Measurements from ENCODE around the gene TRIM29. TPM values are rescaled to one million over a fixed set of nuclear protein-coding genes. Genes with fewer than 3 reads are reported as not detected.

Gene TRIM29
- total and polyA plus RNA-seq, 9 of the 15 experiments (the other 6 are each of a cell fraction or from before 2014, with no cell fraction given), result 0.08 to 1.4 (median 0.42) TPM; not detected in 2

GRCh38 chr11:120151536-120151935 is 13.6 kb upstream of the TRIM29 start:
- TF ChIP-seq, protein P1, sequence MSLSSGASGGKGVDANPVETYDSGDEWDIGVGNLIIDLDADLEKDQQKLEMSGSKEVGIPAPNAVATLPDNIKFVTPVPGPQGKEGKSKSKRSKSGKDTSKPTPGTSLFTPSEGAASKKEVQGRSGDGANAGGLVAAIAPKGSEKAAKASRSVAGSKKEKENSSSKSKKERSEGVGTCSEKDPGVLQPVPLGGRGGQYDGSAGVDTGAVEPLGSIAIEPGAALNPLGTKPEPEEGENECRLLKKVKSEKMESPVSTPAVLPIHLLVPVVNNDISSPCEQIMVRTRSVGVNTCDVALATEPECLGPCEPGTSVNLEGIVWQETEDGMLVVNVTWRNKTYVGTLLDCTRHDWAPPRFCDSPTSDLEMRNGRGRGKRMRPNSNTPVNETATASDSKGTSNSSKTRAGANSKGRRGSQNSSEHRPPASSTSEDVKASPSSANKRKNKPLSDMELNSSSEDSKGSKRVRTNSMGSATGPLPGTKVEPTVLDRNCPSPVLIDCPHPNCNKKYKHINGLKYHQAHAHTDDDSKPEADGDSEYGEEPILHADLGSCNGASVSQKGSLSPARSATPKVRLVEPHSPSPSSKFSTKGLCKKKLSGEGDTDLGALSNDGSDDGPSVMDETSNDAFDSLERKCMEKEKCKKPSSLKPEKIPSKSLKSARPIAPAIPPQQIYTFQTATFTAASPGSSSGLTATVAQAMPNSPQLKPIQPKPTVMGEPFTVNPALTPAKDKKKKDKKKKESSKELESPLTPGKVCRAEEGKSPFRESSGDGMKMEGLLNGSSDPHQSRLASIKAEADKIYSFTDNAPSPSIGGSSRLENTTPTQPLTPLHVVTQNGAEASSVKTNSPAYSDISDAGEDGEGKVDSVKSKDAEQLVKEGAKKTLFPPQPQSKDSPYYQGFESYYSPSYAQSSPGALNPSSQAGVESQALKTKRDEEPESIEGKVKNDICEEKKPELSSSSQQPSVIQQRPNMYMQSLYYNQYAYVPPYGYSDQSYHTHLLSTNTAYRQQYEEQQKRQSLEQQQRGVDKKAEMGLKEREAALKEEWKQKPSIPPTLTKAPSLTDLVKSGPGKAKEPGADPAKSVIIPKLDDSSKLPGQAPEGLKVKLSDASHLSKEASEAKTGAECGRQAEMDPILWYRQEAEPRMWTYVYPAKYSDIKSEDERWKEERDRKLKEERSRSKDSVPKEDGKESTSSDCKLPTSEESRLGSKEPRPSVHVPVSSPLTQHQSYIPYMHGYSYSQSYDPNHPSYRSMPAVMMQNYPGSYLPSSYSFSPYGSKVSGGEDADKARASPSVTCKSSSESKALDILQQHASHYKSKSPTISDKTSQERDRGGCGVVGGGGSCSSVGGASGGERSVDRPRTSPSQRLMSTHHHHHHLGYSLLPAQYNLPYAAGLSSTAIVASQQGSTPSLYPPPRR (CRISPR knock-in tag; IDR thresholded peaks at IDR 0.05; ENCODE audit: borderline replicate concordance), result no peak
- TF ChIP-seq ZNF143 (CRISPR knock-in tag; IDR thresholded peaks at IDR 0.05) (no peak), ZNF699 (CRISPR knock-in tag; IDR thresholded peaks at IDR 0.05; ENCODE audit: insufficient replicate concordance) (no peak), L3MBTL2 (IDR thresholded peaks at IDR 0.05) (no peak)
- TF ChIP-seq, protein P2, sequence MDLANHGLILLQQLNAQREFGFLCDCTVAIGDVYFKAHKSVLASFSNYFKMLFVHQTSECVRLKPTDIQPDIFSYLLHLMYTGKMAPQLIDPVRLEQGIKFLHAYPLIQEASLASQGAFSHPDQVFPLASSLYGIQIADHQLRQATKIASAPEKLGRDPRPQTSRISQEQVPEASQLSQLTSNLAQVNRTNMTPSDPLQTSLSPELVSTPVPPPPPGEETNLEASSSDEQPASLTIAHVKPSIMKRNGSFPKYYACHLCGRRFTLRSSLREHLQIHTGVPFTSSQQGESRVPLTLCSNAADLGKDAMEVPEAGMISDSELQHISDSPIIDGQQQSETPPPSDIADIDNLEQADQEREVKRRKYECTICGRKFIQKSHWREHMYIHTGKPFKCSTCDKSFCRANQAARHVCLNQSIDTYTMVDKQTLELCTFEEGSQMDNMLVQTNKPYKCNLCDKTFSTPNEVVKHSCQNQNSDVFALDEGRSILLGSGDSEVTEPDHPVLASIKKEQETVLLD (IDR thresholded peaks at IDR 0.05), result no peak
- ChIA-PET POLR2A (interaction anchor here (0.5 to 0.8 kb wide), 2 partner anchors 10 to 79 kb away, joined by 3 to 6 read pairs; no protein-coding TSS in a partner anchor), CTCF (ENCODE audit: low intra/inter-chr PET ratio) (no interaction called here)
- no peak for ATAC-seq
- Histone ChIP-seq H3K9me3 (replicated peaks; ENCODE audit: control insufficient read depth, insufficient read depth, low read depth, low read length) (no peaks in the 10 kb centered on the region), H3K79me2 (ENCODE audit: control insufficient read depth, insufficient read depth, low read length) (no peaks in the 10 kb centered on the region), H3K4me2 (ENCODE audit: insufficient read depth, low read length) (no peak overlapping the region), H3K9me1 (ENCODE audit: control insufficient read depth, insufficient read depth, low read length) (no peaks in the 10 kb centered on the region), H3K27me3 (ENCODE audit: control insufficient read depth in 2 of 2, insufficient read depth in 2 of 2, low read length in 2 of 2) (peaks cover 0 to 21% of the 10 kb centered on the region in 2 experiments; a peak in 3 of 5 replicates), H3K36me3 (ENCODE audit: control insufficient read depth, insufficient read depth, low read length) (no peaks in the 10 kb centered on the region), H3K27ac (ENCODE audit: extremely low read depth, low read depth, low read length) (no peak overlapping the region), H3K4me1 (replicated peaks in 1 of 2; ENCODE audit: control insufficient read depth in 2 of 2, insufficient read depth in 2 of 2, low read length in 2 of 2) (no peaks in the 10 kb centered on the region), H2AFZ (ENCODE audit: low read depth, low read length) (no peak overlapping the region), H3K4me3 (no peak overlapping the region), H4K20me1 (replicated peaks; ENCODE audit: control insufficient read depth, insufficient read depth, low read length) (0 out of 2 replicates have a peak, but pooled peaks cover 7% of the 10 kb centered on the region), H3K9ac (ENCODE audit: insufficient read depth in 1 of 2, low read depth in 2 of 2, low read length in 2 of 2) (no peak overlapping the region)
- in situ Hi-C loops (cut with MboI), result no loop called here
- WGBS (ENCODE audit: insufficient coverage, low coverage, missing lambda C conversion rate), result 0% methylated on average over 1 of the region's 1 CpG
- DNase-seq (ENCODE audit: extremely low read depth in 1 of 4, low spot score in 3 of 4), result no peak
- intact Hi-C loops (cut with micrococcal nuclease), result no loop called here
- BruUV-seq (replicated peaks), result no TSS peak
- FAIRE-seq, result no peak
